ENCODE data around the gene CYTH4. TPM values are rescaled to one million over a fixed set of nuclear protein-coding genes. Genes with fewer than 3 reads are reported as not detected.

Gene CYTH4
- total RNA-seq, 4 donors from 2014 or later = 1.4 to 13.1 (median 3.0) TPM

GRCh38 chr22:37260155-37260795 is 22.0 kb upstream of the CYTH4 start:
- WGBS, 2 donors = 58 to 61% methylated on average over 15 of the region's 15 CpGs
- no peak overlapping the region for H3K4me3 ChIP-seq (ENCODE audit: low read depth, poor library complexity, severe bottlenecking)
- TF ChIP-seq CTCF (IDR thresholded peaks at IDR 0.05) = no peak
- no peak for TF ChIP-seq POLR2A (IDR thresholded peaks at IDR 0.05)
- intact Hi-C loops (cut with DNase I; ENCODE audit: low total_unique reads) = no loop called here
- DNase-seq (ENCODE audit: low spot score in 2 of 2) = no peak

- intact Hi-C loops (cut with DNase I; ENCODE audit: low total_unique reads) = no loop called here
- WGBS, 2 donors = 21 to 22% methylated on average over 14 of the region's 14 CpGs
- H3K4me3 ChIP-seq (ENCODE audit: low read depth, poor library complexity, severe bottlenecking) = no peak overlapping the region
- peak in 1 of 2 donors; percentile 48 for DNase-seq (ENCODE audit: low spot score in 2 of 2)
- TF ChIP-seq POLR2A (IDR thresholded peaks at IDR 0.05) (no peak), CTCF (IDR thresholded peaks at IDR 0.05) (peak in 1 of 3 donors; percentile 34)
Measured at GRCh38 chr22:37260901-37261336, 21.4 kb upstream of the CYTH4 start.

GRCh38 chr22:37262346-37262745 is 20.0 kb upstream of the CYTH4 start:
- H3K4me3 ChIP-seq (ENCODE audit: low read depth, poor library complexity, severe bottlenecking) = no peak overlapping the region
- WGBS, 2 donors = 65% methylated on average over 5 of the region's 5 CpGs
- DNase-seq (ENCODE audit: low spot score in 2 of 2) = no peak
- TF ChIP-seq POLR2A (IDR thresholded peaks at IDR 0.05) (no peak), CTCF (IDR thresholded peaks at IDR 0.05) (no peak)
- intact Hi-C loops (cut with DNase I; ENCODE audit: low total_unique reads) = no loop called here

- intact Hi-C loops (cut with DNase I; ENCODE audit: low total_unique reads) = no loop called here
Measured at GRCh38 chr22:37263966-37264887, 18.1 kb upstream of the CYTH4 start.

GRCh38 chr22:37266581-37267134 is 15.7 kb upstream of the CYTH4 start:
- 52 to 53% methylated on average over 18 of the region's 18 CpGs for WGBS, 2 donors
- no peak overlapping the region for H3K4me3 ChIP-seq (ENCODE audit: low read depth, poor library complexity, severe bottlenecking)
- TF ChIP-seq POLR2A (IDR thresholded peaks at IDR 0.05) (no peak), CTCF (IDR thresholded peaks at IDR 0.05) (no peak)

More at GRCh38 chr22:37263966-37264887, 18.1 kb upstream of the CYTH4 start:
- WGBS, 2 donors = 83 to 88% methylated on average over 9 to 10 of the region's 10 CpGs
- no peak overlapping the region for H3K4me3 ChIP-seq (ENCODE audit: low read depth, poor library complexity, severe bottlenecking)
- DNase-seq (ENCODE audit: low spot score in 2 of 2) = no peak
- TF ChIP-seq POLR2A (IDR thresholded peaks at IDR 0.05) = no peak
- no peak for TF ChIP-seq CTCF (IDR thresholded peaks at IDR 0.05)

More at GRCh38 chr22:37266581-37267134, 15.7 kb upstream of the CYTH4 start:
- intact Hi-C loops (cut with DNase I; ENCODE audit: low total_unique reads) = no loop called here
- no peak for DNase-seq (ENCODE audit: low spot score in 2 of 2)

Measured in lower leg skin (tissue), 4 donors.